Measurements from ENCODE around the gene SECTM1. TPM values are rescaled to one million over a fixed set of nuclear protein-coding genes. Genes with fewer than 3 reads are reported as not detected.
A peak's percentile ranks its signal among the peaks of the same experiment; 100 is the strongest.

The SECTM1 gene
- total and polyA plus RNA-seq, 8 donors, result 0.74 to 7.4 (median 1.6) TPM

GRCh38 chr17:82358465-82359350, 25.1 kb upstream of the SECTM1 start, which contains the start of gene TEX19:
TEX19 (plus strand) TSS chr17:82359247; CDS start chr17:82362151, 2,904 bp downstream.
- no peak for TF ChIP-seq CTCF (IDR thresholded peaks at IDR 0.05)
- intact Hi-C loops (cut with DNase I), result loop anchor here in 1 of 3 donors (10.0 kb wide), 3 partner anchors 136 to 416 kb away; no protein-coding TSS in a partner anchor
- Histone ChIP-seq H3K9me3 (no peaks in the 10 kb centered on the region), H3K36me3 (no peaks in the 10 kb centered on the region), H3K4me3 (no peak within 1 kb of the TSS), H3K4me1 (peaks cover 0 to 10% (median 6%) of the 10 kb centered on the region in 3 donors), H3K27ac (no peak within 1 kb of the TSS), H3K27me3 (no peaks in the 10 kb centered on the region)
- no peak for FAIRE-seq
- DNase-seq, result no peak
- ATAC-seq, result no peak
- 65 to 81% methylated on average over 21 of the region's 21 CpGs for WGBS, 2 donors

GRCh38 chr17:82357394-82357793, 23.8 kb upstream of the SECTM1 start:
- TF ChIP-seq CTCF (IDR thresholded peaks at IDR 0.05), result no peak
- DNase-seq, result peak in 3 of 6 donors; percentile 39 to 62 (median 52)
- ATAC-seq, result peak; percentile 51 to 69 (median 58)
- H3K4me1 ChIP-seq, result peaks cover 0 to 10% (median 6%) of the 10 kb centered on the region in 3 donors
- no peak for FAIRE-seq
- no peak overlapping the region for H3K4me3 ChIP-seq
- intact Hi-C loops (cut with DNase I), result loop anchor here in 1 of 3 donors (10.0 kb wide), 3 partner anchors 137 to 417 kb away; no protein-coding TSS in a partner anchor
- WGBS, 2 donors, result 41 to 57% methylated on average over 2 of the region's 2 CpGs
- H3K27me3 ChIP-seq, result no peaks in the 10 kb centered on the region
- H3K9me3 ChIP-seq, result no peaks in the 10 kb centered on the region
- H3K36me3 ChIP-seq, result no peaks in the 10 kb centered on the region
- no peak overlapping the region for H3K27ac ChIP-seq

- DNase-seq (peak; percentile 26 to 70 (median 54)), FAIRE-seq (no peak), ATAC-seq (peak; percentile 64 to 89 (median 68))
- Histone ChIP-seq H3K4me3 (peak overlapping the region in 2 of 4 donors; percentile 11 to 16), H3K27ac (no peak overlapping the region), H3K9me3 (no peaks in the 10 kb centered on the region), H3K27me3 (no peaks in the 10 kb centered on the region), H3K36me3 (no peaks in the 10 kb centered on the region), H3K4me1 (peaks cover 0 to 10% (median 6%) of the 10 kb centered on the region in 3 donors)
- TF ChIP-seq CTCF (IDR thresholded peaks at IDR 0.05), result no peak
- WGBS, 2 donors, result 34 to 55% methylated on average over 19 to 20 of the region's 20 CpGs
- intact Hi-C loops (cut with DNase I), result loop anchor here in 1 of 3 donors (10.0 kb wide), 3 partner anchors 138 to 418 kb away; no protein-coding TSS in a partner anchor
These were observed 23.3 kb upstream of the SECTM1 start for GRCh38 chr17:82356845-82357355.

GRCh38 chr17:82355770-82356427, 22.3 kb upstream of the SECTM1 start:
- no peaks in the 10 kb centered on the region for H3K9me3 ChIP-seq
- H3K27ac ChIP-seq, result no peak overlapping the region
- H3K36me3 ChIP-seq, result no peaks in the 10 kb centered on the region
- 42 to 59% methylated on average over 11 of the region's 11 CpGs for WGBS, 2 donors
- intact Hi-C loops (cut with DNase I), result loop anchor here in 1 of 3 donors (10.0 kb wide), 3 partner anchors 139 to 419 kb away; no protein-coding TSS in a partner anchor
- H3K4me3 ChIP-seq, result no peak overlapping the region
- TF ChIP-seq CTCF (IDR thresholded peaks at IDR 0.05), result no peak
- ATAC-seq (peak in 3 of 4 donors; percentile 14 to 34 (median 31)), FAIRE-seq (no peak), DNase-seq (peak in 3 of 6 donors; percentile 50 to 66 (median 55))
- H3K27me3 ChIP-seq, result no peaks in the 10 kb centered on the region
- peaks cover 0 to 10% (median 6%) of the 10 kb centered on the region in 3 donors for H3K4me1 ChIP-seq

Data from pancreas (tissue), 10 donors.